ENCODE data around the gene RTN4RL1.

- TF ChIP-seq EZH2phosphoT487 (IDR thresholded peaks at IDR 0.05; ENCODE audit: borderline replicate concordance, low read depth, low read length) (no peak), CTCF (conservative IDR thresholded peaks at IDR 0.05; ENCODE audit: low read length) (no peak)
Observed at GRCh38 chr17:1986783-1987451, 38.2 kb downstream of the RTN4RL1 start.
